ENCODE data around the gene TMC3. TPM values are rescaled to one million over a fixed set of nuclear protein-coding genes. Genes with fewer than 3 reads are reported as not detected.

Gene TMC3
- total and polyA plus RNA-seq, 8 donors = under 0.01 to 0.92 (median 0.03) TPM; not detected in 5

- Histone ChIP-seq H3K4me1 (peaks cover 0 to 31% (median 8%) of the 10 kb centered on the region in 4 donors), H3K27me3 (no peaks in the 10 kb centered on the region), H3K36me3 (peaks cover 5 to 76% (median 64%) of the 10 kb centered on the region in 4 donors), H3K4me3 (no peak overlapping the region), H3K9me3 (no peaks in the 10 kb centered on the region), H3K27ac (peak overlapping the region in 4 of 5 donors; percentile 48 to 76 (median 56))
- WGBS, 5 donors = 83 to 96% (median 94%) methylated on average over 5 of the region's 5 CpGs
- TF ChIP-seq POLR2AphosphoS5 (IDR thresholded peaks at IDR 0.05) (no peak), EP300 (IDR thresholded peaks at IDR 0.05) (no peak), POLR2A (IDR thresholded peaks at IDR 0.05) (no peak), CTCF (IDR thresholded peaks at IDR 0.05) (no peak)
- intact Hi-C loops (cut with DNase I; ENCODE audit: low total_unique reads) = no loop called here
- no peak for DNase-seq
Measured at GRCh38 chr15:81313686-81314085, 60.3 kb downstream of the TMC3 start.

- H3K4me1 ChIP-seq = peaks cover 0 to 31% (median 8%) of the 10 kb centered on the region in 4 donors
- H3K27me3 ChIP-seq = no peaks in the 10 kb centered on the region
- WGBS, 5 donors = 73 to 90% (median 75%) methylated on average over 21 to 22 of the region's 22 CpGs
- H3K36me3 ChIP-seq = peaks cover 7 to 76% (median 64%) of the 10 kb centered on the region in 4 donors
- no peaks in the 10 kb centered on the region for H3K9me3 ChIP-seq
- no peak overlapping the region for H3K4me3 ChIP-seq
- TF ChIP-seq CTCF (IDR thresholded peaks at IDR 0.05) = no peak
- TF ChIP-seq EP300 (IDR thresholded peaks at IDR 0.05) = no peak
- TF ChIP-seq POLR2AphosphoS5 (IDR thresholded peaks at IDR 0.05) = peak; percentile 61 to 83 (median 74)
- no peak for TF ChIP-seq POLR2A (IDR thresholded peaks at IDR 0.05)
- intact Hi-C loops (cut with DNase I; ENCODE audit: low total_unique reads) = no loop called here
- DNase-seq = peak; percentile 41 to 77
- H3K27ac ChIP-seq = peak overlapping the region in 4 of 5 donors; percentile 54 to 76 (median 67)
Measured at GRCh38 chr15:81312790-81313543, 61.0 kb downstream of the TMC3 start.

GRCh38 chr15:81311752-81312464, 62.1 kb downstream of the TMC3 start:
- H3K4me1 ChIP-seq = peaks cover 0 to 31% (median 8%) of the 10 kb centered on the region in 4 donors
- intact Hi-C loops (cut with DNase I; ENCODE audit: low total_unique reads) = no loop called here
- no peaks in the 10 kb centered on the region for H3K27me3 ChIP-seq
- H3K27ac ChIP-seq = peak overlapping the region in 4 of 5 donors; percentile 54 to 76 (median 67)
- TF ChIP-seq EP300 (IDR thresholded peaks at IDR 0.05) (no peak), POLR2AphosphoS5 (IDR thresholded peaks at IDR 0.05) (peak in 1 of 3 donors; percentile 26), POLR2A (IDR thresholded peaks at IDR 0.05) (no peak)
- WGBS, 5 donors = 77 to 84% (median 83%) methylated on average over 10 of the region's 10 CpGs
- H3K36me3 ChIP-seq = peaks cover 7 to 76% (median 65%) of the 10 kb centered on the region in 4 donors
- DNase-seq = peak in 1 of 2 donors; percentile 32
- H3K4me3 ChIP-seq = no peak overlapping the region
- no peaks in the 10 kb centered on the region for H3K9me3 ChIP-seq

- Histone ChIP-seq H3K9me3 (no peaks in the 10 kb centered on the region), H3K27ac (peak overlapping the region in 3 of 5 donors; percentile 59 to 76 (median 63)), H3K4me3 (no peak overlapping the region), H3K36me3 (peaks cover 19 to 77% (median 69%) of the 10 kb centered on the region in 4 donors), H3K4me1 (peaks cover 0 to 31% (median 8%) of the 10 kb centered on the region in 4 donors), H3K27me3 (no peaks in the 10 kb centered on the region)
- intact Hi-C loops (cut with DNase I; ENCODE audit: low total_unique reads) = no loop called here
- 88 to 98% (median 95%) methylated on average over 5 of the region's 5 CpGs for WGBS, 5 donors
- DNase-seq = no peak
- TF ChIP-seq CTCF (IDR thresholded peaks at IDR 0.05) (no peak), POLR2AphosphoS5 (IDR thresholded peaks at IDR 0.05) (no peak), POLR2A (IDR thresholded peaks at IDR 0.05) (no peak), EP300 (IDR thresholded peaks at IDR 0.05) (no peak)
Measured at GRCh38 chr15:81310480-81310879, 63.5 kb downstream of the TMC3 start.

Data from stomach (tissue), 9 donors.